Suprapubic skin (tissue), 4 donors: Measurements from ENCODE around the gene SIL1. TPM values are rescaled to one million over a fixed set of nuclear protein-coding genes. Genes with fewer than 3 reads are reported as not detected.

Experiments
- DNase-seq, 2 donors: peaks; one replicate each; pipeline ENCODE4 v3.0.0-alpha.2; 2019; ENCODE audit warnings: low spot score in 2 of 2
- H3K27ac ChIP-seq: fragments of 200-600 bp; sonication (generic); one replicate; pipeline ENCODE4 v1.5.1; 2019
- H3K27me3 ChIP-seq: fragments of 200-600 bp; sonication (generic); one replicate; pipeline ENCODE4 v1.5.1; 2019
- H3K36me3 ChIP-seq: fragments of 200-600 bp; sonication (generic); one replicate; pipeline ENCODE4 v1.5.1; 2019
- H3K4me1 ChIP-seq: fragments of 200-600 bp; sonication (generic); one replicate; pipeline ENCODE4 v1.5.1; 2019
- H3K4me3 ChIP-seq: fragments of 200-600 bp; sonication (generic); one replicate; pipeline ENCODE4 v1.5.1; 2019; ENCODE audit warnings: mild to moderate bottlenecking
- H3K9me3 ChIP-seq: fragments of 200-600 bp; sonication (generic); one replicate; pipeline ENCODE4 v1.5.1; 2019
- CTCF ChIP-seq, 2 donors: fragments of 200-600 bp in 1 of 2; fragments of 450-650 bp in 1 of 2; sonication (generic) in 1 of 2; IDR thresholded peaks; one replicate each; pipeline ENCODE4 v1.5.1; 2016 to 2019; ENCODE audit warnings: antibody characterized with exemption in 2 of 2, mild to moderate bottlenecking in 1 of 2, moderate library complexity in 1 of 2
- EP300 ChIP-seq: sonication (generic); formaldehyde crosslinking; IDR thresholded peaks from one replicate; pipeline ENCODE4 v1.6.1; 2017; ENCODE audit warnings: antibody characterized with exemption
- POLR2A ChIP-seq, 2 donors: fragments of 450-650 bp; IDR thresholded peaks; one replicate each; pipeline ENCODE4 v1.6.1; 2017; ENCODE audit warnings: antibody characterized with exemption in 2 of 2, mild to moderate bottlenecking in 2 of 2, moderate library complexity in 2 of 2
- POLR2AphosphoS5 ChIP-seq, 3 donors: sonication (generic); formaldehyde crosslinking; IDR thresholded peaks; one replicate each; pipeline ENCODE4 v1.6.1; 2017; ENCODE audit warnings: antibody characterized with exemption in 3 of 3
- WGBS: methylation state at CpG from one replicate; pipeline ENCODE4 v1.1.5; 2018; 5-methylcytosine and 5-hydroxymethylcytosine counted together
- total RNA-seq, 4 donors: library from RNA; depleted of rRNA; stranded (reverse); fragments of >200 nt; gene quantifications; one replicate each; pipeline ENCODE4 v1.1.0, GENCODE V29; 2016

The SIL1 gene
- total RNA-seq, 4 donors from 2014 or later, result 38.5 to 54.6 (median 41.7) TPM

DNA sequence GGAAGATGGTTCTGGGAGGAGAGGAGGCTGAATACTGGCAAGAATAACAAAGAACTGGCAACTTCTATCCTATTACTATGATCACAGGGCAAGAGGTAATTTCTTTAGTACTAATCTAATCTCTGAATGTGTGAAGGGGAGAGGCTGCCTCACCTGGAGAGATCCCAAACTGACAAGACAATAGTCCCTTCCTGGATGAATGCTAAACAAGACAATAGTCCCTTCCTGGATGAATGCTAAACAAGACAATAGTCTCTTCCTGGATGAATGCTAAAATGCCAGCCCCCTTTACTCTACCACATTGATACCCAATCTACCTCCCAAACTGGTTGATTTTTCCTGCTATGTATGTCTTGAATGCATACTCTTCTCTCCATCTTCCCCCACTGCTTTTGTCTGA, 145.2 kb downstream of the SIL1 start:
- Histone ChIP-seq H3K36me3 (peaks cover 5% of the 10 kb centered on the region), H3K27me3 (no peaks in the 10 kb centered on the region), H3K27ac (no peak overlapping the region), H3K4me1 (peaks cover 12% of the 10 kb centered on the region), H3K9me3 (no peaks in the 10 kb centered on the region), H3K4me3 (no peak overlapping the region)
- no peak for TF ChIP-seq POLR2A (IDR thresholded peaks at IDR 0.05)
- DNase-seq, result no peak

DNA sequence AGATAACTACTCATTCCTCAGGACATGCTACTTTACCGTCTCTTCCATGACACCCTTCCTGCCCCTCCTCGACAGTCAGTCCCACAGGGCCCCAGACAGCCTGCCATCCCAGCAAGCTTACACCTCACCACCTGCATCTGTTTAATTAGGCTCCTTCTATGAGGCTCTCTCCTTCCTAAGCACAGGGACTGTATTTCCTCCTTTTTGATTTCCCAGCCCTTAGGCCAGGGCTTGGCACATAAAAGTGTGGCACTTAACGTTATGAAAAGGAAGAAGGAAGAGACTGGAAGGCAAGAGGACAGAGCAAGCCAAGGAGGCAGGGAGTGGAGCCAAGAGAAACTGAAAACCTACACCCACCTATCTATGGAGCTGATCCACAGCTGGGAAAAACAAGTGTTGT, 146.8 kb downstream of the SIL1 start:
- no peak for DNase-seq
- Histone ChIP-seq H3K9me3 (no peaks in the 10 kb centered on the region), H3K4me1 (peaks cover 12% of the 10 kb centered on the region), H3K27me3 (no peaks in the 10 kb centered on the region), H3K4me3 (no peak overlapping the region), H3K36me3 (peaks cover 5% of the 10 kb centered on the region), H3K27ac (no peak overlapping the region)
- WGBS, result 45% methylated on average over 3 of the region's 3 CpGs
- no peak for TF ChIP-seq POLR2A (IDR thresholded peaks at IDR 0.05)
- TF ChIP-seq EP300, result no peak
- no peak for TF ChIP-seq POLR2AphosphoS5 (IDR thresholded peaks at IDR 0.05)
- no peak for TF ChIP-seq CTCF (IDR thresholded peaks at IDR 0.05)

DNA sequence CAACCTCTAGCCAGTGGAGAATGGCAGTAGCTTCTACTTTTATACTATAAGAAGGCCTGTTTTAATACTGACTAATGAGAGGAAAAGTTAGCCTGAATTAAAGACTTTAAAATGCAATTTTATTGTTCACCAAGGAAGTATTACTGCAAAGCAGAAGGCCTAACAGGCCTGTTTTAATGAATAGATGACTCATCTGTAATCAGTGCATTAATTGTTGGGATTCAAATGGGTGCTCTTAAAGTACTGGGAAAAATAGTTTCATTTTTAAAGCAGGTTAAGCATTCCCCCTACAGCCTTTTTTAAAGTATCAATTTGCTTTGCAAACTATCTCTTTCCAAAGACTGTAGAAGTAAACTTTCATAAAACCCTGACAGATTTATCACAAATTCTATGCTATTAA, 147.7 kb downstream of the SIL1 start:
- Histone ChIP-seq H3K27ac (no peak overlapping the region), H3K4me1 (peaks cover 12% of the 10 kb centered on the region), H3K4me3 (no peak overlapping the region), H3K36me3 (peaks cover 5% of the 10 kb centered on the region), H3K9me3 (no peaks in the 10 kb centered on the region), H3K27me3 (no peaks in the 10 kb centered on the region)
- no peak for DNase-seq
- TF ChIP-seq CTCF (IDR thresholded peaks at IDR 0.05) (no peak), POLR2AphosphoS5 (IDR thresholded peaks at IDR 0.05) (no peak), EP300 (no peak), POLR2A (IDR thresholded peaks at IDR 0.05) (no peak)

- Histone ChIP-seq H3K4me3 (no peak overlapping the region), H3K4me1 (peaks cover 12% of the 10 kb centered on the region), H3K36me3 (peaks cover 5% of the 10 kb centered on the region), H3K27me3 (no peaks in the 10 kb centered on the region), H3K27ac (no peak overlapping the region), H3K9me3 (no peaks in the 10 kb centered on the region)
- no peak for DNase-seq
- TF ChIP-seq POLR2A (IDR thresholded peaks at IDR 0.05) (no peak), POLR2AphosphoS5 (IDR thresholded peaks at IDR 0.05) (no peak), EP300 (no peak), CTCF (IDR thresholded peaks at IDR 0.05) (no peak)
- WGBS, result 71% methylated on average over 1 of the region's 1 CpG
These were observed 148.4 kb downstream of the SIL1 start for GRCh38 chr5:139049780-139050179.

- H3K4me1 ChIP-seq, result peaks cover 12% of the 10 kb centered on the region
- no peak for DNase-seq
These were observed 151.6 kb downstream of the SIL1 start for GRCh38 chr5:139046551-139046950.

More at GRCh38 chr5:139046551-139046950, 151.6 kb downstream of the SIL1 start:
- no peaks in the 10 kb centered on the region for H3K27me3 ChIP-seq
- H3K36me3 ChIP-seq, result peaks cover 5% of the 10 kb centered on the region
- no peak for TF ChIP-seq POLR2A (IDR thresholded peaks at IDR 0.05)
- TF ChIP-seq CTCF (IDR thresholded peaks at IDR 0.05), result no peak
- TF ChIP-seq EP300, result no peak
- no peak for TF ChIP-seq POLR2AphosphoS5 (IDR thresholded peaks at IDR 0.05)
- no peaks in the 10 kb centered on the region for H3K9me3 ChIP-seq
- H3K4me3 ChIP-seq, result no peak overlapping the region
- no peak overlapping the region for H3K27ac ChIP-seq
